Osteoblast (primary cell): ENCODE data around the gene IQCK. TPM values are rescaled to one million over a fixed set of nuclear protein-coding genes. Genes with fewer than 3 reads are reported as not detected.

Experiments used
- DNase-seq: peaks from one replicate; pipeline ENCODE4 v3.0.0; 2011; ENCODE audit warnings: low spot score, mixed read lengths; ENCODE audit not compliant: insufficient read length; ENCODE audit errors: missing footprints
- H2AFZ ChIP-seq: 2 replicates; pipeline ENCODE4 v1.6.0; 2011; ENCODE audit warnings: mild to moderate bottlenecking, low read length
- H3K27ac ChIP-seq: 2 replicates; pipeline ENCODE4 v1.5.1; 2011; ENCODE audit warnings: mild to moderate bottlenecking, low read depth, low read length, moderate library complexity
- H3K27me3 ChIP-seq: 2 replicates; pipeline ENCODE4 v1.6.0; 2012; ENCODE audit warnings: mild to moderate bottlenecking, control low read depth, inconsistent platforms, low read length, moderate library complexity; ENCODE audit not compliant: insufficient read depth
- H3K36me3 ChIP-seq: 2 replicates; pipeline ENCODE4 v1.5.1; 2011; ENCODE audit warnings: mild to moderate bottlenecking, low read length, control low read depth, moderate library complexity; ENCODE audit not compliant: insufficient read depth
- H3K4me1 ChIP-seq: 2 replicates; pipeline ENCODE4 v1.5.1; 2011; ENCODE audit warnings: mild to moderate bottlenecking, low read length, control low read depth, moderate library complexity; ENCODE audit not compliant: insufficient read depth
- H3K4me2 ChIP-seq: 2 replicates; pipeline ENCODE4 v1.6.0; 2011; ENCODE audit warnings: mild to moderate bottlenecking, low read length; ENCODE audit not compliant: insufficient read depth
- H3K4me3 ChIP-seq: fragments of 200-600 bp; sonication (generic); 3 replicates; pipeline ENCODE4 v1.5.1; 2012; ENCODE audit warnings: mild to moderate bottlenecking, low read length, inconsistent platforms; ENCODE audit not compliant: insufficient read depth
- H3K79me2 ChIP-seq: 2 replicates; pipeline ENCODE4 v1.6.0; 2012; ENCODE audit warnings: mild to moderate bottlenecking, low read length, control low read depth, inconsistent platforms; ENCODE audit not compliant: insufficient read depth
- H3K9me3 ChIP-seq: 2 replicates; pipeline ENCODE4 v1.5.1; 2011; ENCODE audit warnings: low read depth, low read length, control low read depth
- H4K20me1 ChIP-seq: 2 replicates; pipeline ENCODE4 v1.6.0; 2012; ENCODE audit warnings: mild to moderate bottlenecking, low read length, control low read depth; ENCODE audit not compliant: insufficient read depth
- CTCF ChIP-seq: IDR thresholded peaks from 2 replicates; pipeline ENCODE4 v1.5.1; 2011; ENCODE audit warnings: mild to moderate bottlenecking, low read depth, low read length, moderate library complexity; ENCODE audit errors: extremely low read depth
- total RNA-seq: library from RNA; depleted of rRNA; stranded (reverse); fragments of >200 nt; gene quantifications from 2 replicates; pipeline ENCODE4 v1.2.3, GENCODE V29; 2012

Gene IQCK
- total RNA-seq, 1 donor = 8.7 TPM

GRCh38 chr16:19683453-19684236, 34.4 kb upstream of the IQCK start:
- Histone ChIP-seq H3K79me2 (no peaks in the 10 kb centered on the region), H3K27me3 (no peaks in the 10 kb centered on the region)
- no peak for DNase-seq

GRCh38 chr16:19685176-19685575, 32.9 kb upstream of the IQCK start:
- Histone ChIP-seq H3K4me1 (no peaks in the 10 kb centered on the region), H3K9me3 (no peaks in the 10 kb centered on the region), H3K4me3 (no peak overlapping the region), H3K36me3 (peaks cover 41% of the 10 kb centered on the region), H3K27me3 (no peaks in the 10 kb centered on the region), H2AFZ (no peak overlapping the region), H3K4me2 (no peak overlapping the region), H3K27ac (no peak overlapping the region), H3K79me2 (no peaks in the 10 kb centered on the region), H4K20me1 (no peaks in the 10 kb centered on the region)
- TF ChIP-seq CTCF = no peak
- no peak for DNase-seq

More at GRCh38 chr16:19683453-19684236, 34.4 kb upstream of the IQCK start:
- no peak overlapping the region for H3K4me3 ChIP-seq
- H3K27ac ChIP-seq = no peak overlapping the region
- H3K36me3 ChIP-seq = peaks cover 43% of the 10 kb centered on the region
- H3K9me3 ChIP-seq = no peaks in the 10 kb centered on the region
- H3K4me2 ChIP-seq = no peak overlapping the region
- TF ChIP-seq CTCF = no peak
- H2AFZ ChIP-seq = no peak overlapping the region
- no peaks in the 10 kb centered on the region for H4K20me1 ChIP-seq
- H3K4me1 ChIP-seq = no peaks in the 10 kb centered on the region

- H4K20me1 ChIP-seq = no peaks in the 10 kb centered on the region
- DNase-seq = no peak
- H3K79me2 ChIP-seq = no peaks in the 10 kb centered on the region
- H3K4me1 ChIP-seq = no peaks in the 10 kb centered on the region
- H3K4me3 ChIP-seq = no peak overlapping the region
- H3K36me3 ChIP-seq = peaks cover 50% of the 10 kb centered on the region
- H3K9me3 ChIP-seq = no peaks in the 10 kb centered on the region
- no peak overlapping the region for H2AFZ ChIP-seq
- H3K27me3 ChIP-seq = no peaks in the 10 kb centered on the region
- TF ChIP-seq CTCF = no peak
- H3K27ac ChIP-seq = no peak overlapping the region
- no peak overlapping the region for H3K4me2 ChIP-seq
Observed at GRCh38 chr16:19687279-19687678, 30.8 kb upstream of the IQCK start.

- TF ChIP-seq CTCF = no peak
- Histone ChIP-seq H2AFZ (no peak overlapping the region), H3K4me1 (no peaks in the 10 kb centered on the region), H3K4me3 (no peak overlapping the region), H3K36me3 (peaks cover 42% of the 10 kb centered on the region), H3K27me3 (no peaks in the 10 kb centered on the region), H3K9me3 (no peaks in the 10 kb centered on the region), H3K27ac (no peak overlapping the region), H3K4me2 (no peak overlapping the region), H4K20me1 (no peaks in the 10 kb centered on the region), H3K79me2 (no peaks in the 10 kb centered on the region)
- DNase-seq = no peak
Observed at GRCh38 chr16:19688396-19689024, 29.6 kb upstream of the IQCK start.
